Stimulated activated CD8-positive, alpha-beta memory T cell treated with anti-CD3 and anti-CD28 coated beads, Interleukin-12 subunit alpha, Interleukin-12 subunit beta, amount 100 ng/mL, for 1 hour (primary cell): ENCODE measurements around the gene LHPP.

Experiments
- DNase-seq: peaks from one replicate; pipeline ENCODE4 v3.0.0-alpha.2; 2020; ENCODE audit warnings: low read depth

The LHPP gene

GRCh38 chr10:124557648-124558338 lies 96.2 kb downstream of the LHPP start:
- DNase-seq = no peak

GRCh38 chr10:124558339-124559321 lies 97.0 kb downstream of the LHPP start:
- DNase-seq = no peak

GRCh38 chr10:124559372-124560132 lies 97.9 kb downstream of the LHPP start:
- no peak for DNase-seq

GRCh38 chr10:124560377-124561105 lies 98.9 kb downstream of the LHPP start:
- no peak for DNase-seq

- no peak for DNase-seq
Observed at GRCh38 chr10:124561206-124561605, 99.6 kb downstream of the LHPP start.

- DNase-seq = no peak
Observed at GRCh38 chr10:124562425-124563060, 100.9 kb downstream of the LHPP start.

- no peak for DNase-seq
Observed at GRCh38 chr10:124563320-124564040, 101.9 kb downstream of the LHPP start.

- DNase-seq = no peak
Observed at GRCh38 chr10:124564881-124565280, 103.3 kb downstream of the LHPP start.

- no peak for DNase-seq
Observed at GRCh38 chr10:124565565-124566221, 104.1 kb downstream of the LHPP start.

GRCh38 chr10:124566222-124566888 lies 104.7 kb downstream of the LHPP start:
- DNase-seq = no peak

- DNase-seq = no peak
Observed at GRCh38 chr10:124566981-124567835, 105.6 kb downstream of the LHPP start.

GRCh38 chr10:124568339-124568738 lies 106.7 kb downstream of the LHPP start:
- DNase-seq = no peak

GRCh38 chr10:124568848-124569622 lies 107.4 kb downstream of the LHPP start:
- DNase-seq = no peak

GRCh38 chr10:124569623-124570470 lies 108.2 kb downstream of the LHPP start:
- DNase-seq = no peak

GRCh38 chr10:124570646-124571045 lies 109.0 kb downstream of the LHPP start:
- DNase-seq = no peak

GRCh38 chr10:124572751-124573150 lies 111.1 kb downstream of the LHPP start:
- no peak for DNase-seq
